SJSA1 (cell line): ENCODE data around the gene PAM16. TPM values are rescaled to one million over a fixed set of nuclear protein-coding genes. Genes with fewer than 3 reads are reported as not detected.

ENCODE experiments used
- DNase-seq, 2 experiments: peaks; one replicate each; pipeline ENCODE4 v3.0.0-alpha.2; 2015 to 2020; ENCODE audit warnings: low spot score in 2 of 2, low read depth in 1 of 2
- H3K27ac ChIP-seq: fragments of 250-450 bp; sonication (Bioruptor Pico); 2 replicates; pipeline ENCODE4 v1.5.1; 2020; ENCODE audit warnings: mild to moderate bottlenecking, moderate library complexity
- H3K27me3 ChIP-seq: fragments of 250-450 bp; sonication (Bioruptor Pico); replicated peaks from 2 replicates; pipeline ENCODE4 v1.5.1; 2020; ENCODE audit warnings: mild to moderate bottlenecking, moderate library complexity
- H3K36me3 ChIP-seq: fragments of 250-450 bp; sonication (Bioruptor Pico); 2 replicates; pipeline ENCODE4 v1.5.1; 2020; ENCODE audit warnings: mild to moderate bottlenecking
- H3K4me1 ChIP-seq: fragments of 250-450 bp; sonication (Bioruptor Pico); replicated peaks from 2 replicates; pipeline ENCODE4 v1.6.1; 2021; ENCODE audit warnings: mild to moderate bottlenecking
- H3K4me3 ChIP-seq: fragments of 250-450 bp; sonication (Bioruptor Pico); 2 replicates; pipeline ENCODE4 v1.5.1; 2020; ENCODE audit warnings: mild to moderate bottlenecking
- H3K9me3 ChIP-seq: fragments of 250-450 bp; sonication (Bioruptor Pico); replicated peaks from 2 replicates; pipeline ENCODE4 v1.5.1; 2020; ENCODE audit warnings: mild to moderate bottlenecking
- total RNA-seq: library from RNA; depleted of rRNA; stranded (reverse); fragments of >200 nt; shearing (Covaris generic); gene quantifications from 2 replicates; pipeline ENCODE4 v1.2.3, GENCODE V29; 2014

PAM16 gene
- total RNA-seq, 1 experiment from 2014 or later, result 86.4 TPM

GRCh38 chr16:4378999-4379690 is 28.0 kb upstream of the PAM16 start:
- no peak for DNase-seq
- H3K27ac ChIP-seq, result no peak overlapping the region
- no peaks in the 10 kb centered on the region for H3K27me3 ChIP-seq
- peaks cover 84% of the 10 kb centered on the region for H3K36me3 ChIP-seq
- H3K4me3 ChIP-seq, result no peak overlapping the region
- peaks cover 52% of the 10 kb centered on the region for H3K4me1 ChIP-seq
- H3K9me3 ChIP-seq, result no peaks in the 10 kb centered on the region

GRCh38 chr16:4378161-4378666 is 27.1 kb upstream of the PAM16 start:
- peaks cover 57% of the 10 kb centered on the region for H3K4me1 ChIP-seq
- H3K4me3 ChIP-seq, result no peak overlapping the region
- no peak for DNase-seq
- no peaks in the 10 kb centered on the region for H3K27me3 ChIP-seq
- H3K9me3 ChIP-seq, result no peaks in the 10 kb centered on the region
- H3K36me3 ChIP-seq, result peaks cover 76% of the 10 kb centered on the region
- no peak overlapping the region for H3K27ac ChIP-seq

- DNase-seq, result no peak
- H3K27ac ChIP-seq, result no peak overlapping the region
- H3K4me1 ChIP-seq, result peaks cover 63% of the 10 kb centered on the region
Measured at GRCh38 chr16:4377573-4378154, 26.5 kb upstream of the PAM16 start.

GRCh38 chr16:4376893-4377572 is 25.9 kb upstream of the PAM16 start:
- DNase-seq, result no peak
- H3K9me3 ChIP-seq, result no peaks in the 10 kb centered on the region
- no peak overlapping the region for H3K4me3 ChIP-seq
- H3K36me3 ChIP-seq, result peaks cover 65% of the 10 kb centered on the region
- peak overlapping the region; percentile 80; the same call in 1 of the 2 replicates for H3K27ac ChIP-seq
- no peaks in the 10 kb centered on the region for H3K27me3 ChIP-seq
- peaks cover 69% of the 10 kb centered on the region for H3K4me1 ChIP-seq

More at GRCh38 chr16:4377573-4378154, 26.5 kb upstream of the PAM16 start:
- Histone ChIP-seq H3K36me3 (peaks cover 71% of the 10 kb centered on the region), H3K4me3 (no peak overlapping the region), H3K27me3 (no peaks in the 10 kb centered on the region), H3K9me3 (no peaks in the 10 kb centered on the region)

GRCh38 chr16:4376126-4376892 is 25.2 kb upstream of the PAM16 start:
- DNase-seq, result peak; percentile 81 to 93
- Histone ChIP-seq H3K27ac (peak overlapping the region; percentile 80), H3K4me1 (peaks cover 72% of the 10 kb centered on the region), H3K4me3 (no peak overlapping the region), H3K36me3 (peaks cover 58% of the 10 kb centered on the region), H3K27me3 (no peaks in the 10 kb centered on the region), H3K9me3 (no peaks in the 10 kb centered on the region)

- H3K9me3 ChIP-seq, result no peaks in the 10 kb centered on the region
- no peak overlapping the region for H3K4me3 ChIP-seq
- H3K4me1 ChIP-seq, result peaks cover 78% of the 10 kb centered on the region
- no peak for DNase-seq
- no peaks in the 10 kb centered on the region for H3K27me3 ChIP-seq
- H3K36me3 ChIP-seq, result peaks cover 52% of the 10 kb centered on the region
- peak overlapping the region; percentile 80 for H3K27ac ChIP-seq
Measured at GRCh38 chr16:4375717-4376116, 24.6 kb upstream of the PAM16 start.

GRCh38 chr16:4373909-4374742 is 23.0 kb upstream of the PAM16 start:
- Histone ChIP-seq H3K27me3 (no peaks in the 10 kb centered on the region), H3K4me1 (peaks cover 90% of the 10 kb centered on the region), H3K4me3 (peak overlapping the region; percentile 57), H3K9me3 (no peaks in the 10 kb centered on the region), H3K27ac (peak overlapping the region; percentile 66), H3K36me3 (peaks cover 41% of the 10 kb centered on the region)
- DNase-seq, result peak; percentile 87 to 92

GRCh38 chr16:4373356-4373908 is 22.3 kb upstream of the PAM16 start:
- peak overlapping the region; percentile 66 for H3K27ac ChIP-seq
- peak overlapping the region; percentile 57 for H3K4me3 ChIP-seq
- DNase-seq, result no peak
- peaks cover 34% of the 10 kb centered on the region for H3K36me3 ChIP-seq
- H3K27me3 ChIP-seq, result no peaks in the 10 kb centered on the region
- H3K4me1 ChIP-seq, result peaks cover 90% of the 10 kb centered on the region
- H3K9me3 ChIP-seq, result no peaks in the 10 kb centered on the region

- Histone ChIP-seq H3K4me1 (peaks cover 83% of the 10 kb centered on the region), H3K27me3 (no peaks in the 10 kb centered on the region), H3K36me3 (peaks cover 28% of the 10 kb centered on the region), H3K9me3 (no peaks in the 10 kb centered on the region), H3K4me3 (peak overlapping the region; percentile 57), H3K27ac (peak overlapping the region; percentile 66)
- DNase-seq, result peak; percentile 86 to 93
Measured at GRCh38 chr16:4372578-4373355, 21.6 kb upstream of the PAM16 start.

GRCh38 chr16:4372001-4372577 is 21.0 kb upstream of the PAM16 start:
- Histone ChIP-seq H3K27ac (peak overlapping the region; percentile 7), H3K4me3 (peak overlapping the region; percentile 57), H3K9me3 (no peaks in the 10 kb centered on the region), H3K4me1 (peaks cover 76% of the 10 kb centered on the region), H3K36me3 (peaks cover 23% of the 10 kb centered on the region), H3K27me3 (no peaks in the 10 kb centered on the region)
- peak; percentile 51 to 71 for DNase-seq

- Histone ChIP-seq H3K4me1 (peaks cover 70% of the 10 kb centered on the region), H3K27ac (peak within 1 kb of the TSS; percentile 60), H3K36me3 (peaks cover 19% of the 10 kb centered on the region), H3K4me3 (peak within 1 kb of the TSS; percentile 57), H3K27me3 (no peaks in the 10 kb centered on the region), H3K9me3 (no peaks in the 10 kb centered on the region)
- DNase-seq, result peak; percentile 84 to 87
Measured at GRCh38 chr16:4371357-4372000, 20.4 kb upstream of the PAM16 start, which contains the start of gene VASN. VASN (plus strand) TSS chr16:4371848; CDS start chr16:4380878, 9,030 bp downstream.
